ENCODE results near the gene TSEN2. TPM values are rescaled to one million over a fixed set of nuclear protein-coding genes. Genes with fewer than 3 reads are reported as not detected.
"Not testable (repeated sequence)": the region's sequence is repeated elsewhere in the genome, so short reads cannot be mapped to it uniquely, and the experiment has no call there.

Gene TSEN2
- total RNA-seq, 1 donor from 2014 or later = 18.6 TPM

GRCh38 chr3:12454076-12454815, 30.0 kb upstream of the TSEN2 start:
- Mint-ChIP-seq H3K4me3 (ENCODE audit: unreplicated experiment) (no peak overlapping the region), H3K4me1 (ENCODE audit: low read depth, unreplicated experiment) (peaks cover 2% of the 10 kb centered on the region), H3K36me3 (ENCODE audit: unreplicated experiment) (no peaks in the 10 kb centered on the region), H3K27me3 (ENCODE audit: unreplicated experiment) (no peaks in the 10 kb centered on the region), H3K27ac (ENCODE audit: unreplicated experiment) (no peak overlapping the region), H3K9me3 (ENCODE audit: unreplicated experiment) (peaks cover 2% of the 10 kb centered on the region)
- TF ChIP-seq, protein P1, sequence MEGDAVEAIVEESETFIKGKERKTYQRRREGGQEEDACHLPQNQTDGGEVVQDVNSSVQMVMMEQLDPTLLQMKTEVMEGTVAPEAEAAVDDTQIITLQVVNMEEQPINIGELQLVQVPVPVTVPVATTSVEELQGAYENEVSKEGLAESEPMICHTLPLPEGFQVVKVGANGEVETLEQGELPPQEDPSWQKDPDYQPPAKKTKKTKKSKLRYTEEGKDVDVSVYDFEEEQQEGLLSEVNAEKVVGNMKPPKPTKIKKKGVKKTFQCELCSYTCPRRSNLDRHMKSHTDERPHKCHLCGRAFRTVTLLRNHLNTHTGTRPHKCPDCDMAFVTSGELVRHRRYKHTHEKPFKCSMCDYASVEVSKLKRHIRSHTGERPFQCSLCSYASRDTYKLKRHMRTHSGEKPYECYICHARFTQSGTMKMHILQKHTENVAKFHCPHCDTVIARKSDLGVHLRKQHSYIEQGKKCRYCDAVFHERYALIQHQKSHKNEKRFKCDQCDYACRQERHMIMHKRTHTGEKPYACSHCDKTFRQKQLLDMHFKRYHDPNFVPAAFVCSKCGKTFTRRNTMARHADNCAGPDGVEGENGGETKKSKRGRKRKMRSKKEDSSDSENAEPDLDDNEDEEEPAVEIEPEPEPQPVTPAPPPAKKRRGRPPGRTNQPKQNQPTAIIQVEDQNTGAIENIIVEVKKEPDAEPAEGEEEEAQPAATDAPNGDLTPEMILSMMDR (IDR thresholded peaks at IDR 0.05; ENCODE audit: partially characterized antibody, unreplicated experiment) = no peak
- no peak for DNase-seq

DNA sequence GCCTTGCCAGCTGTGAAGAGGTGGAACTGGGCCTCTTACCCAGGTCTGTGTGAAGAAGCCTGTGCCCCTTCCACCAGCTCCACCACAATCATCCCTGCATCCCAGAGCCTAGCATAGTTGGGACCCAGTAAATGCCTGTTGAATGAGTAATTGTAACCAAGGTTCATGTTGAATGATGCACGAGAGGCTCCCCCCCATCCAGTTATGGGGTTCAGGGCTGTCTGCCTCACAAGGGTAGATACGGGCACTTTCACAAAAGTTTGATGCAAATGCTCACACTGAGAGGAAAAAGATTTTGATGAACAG, 29.5 kb upstream of the TSEN2 start:
- DNase-seq = no peak
- Mint-ChIP-seq H3K9me3 (ENCODE audit: unreplicated experiment) (peaks cover 2% of the 10 kb centered on the region), H3K4me3 (ENCODE audit: unreplicated experiment) (no peak overlapping the region), H3K27me3 (ENCODE audit: unreplicated experiment) (no peaks in the 10 kb centered on the region), H3K4me1 (ENCODE audit: low read depth, unreplicated experiment) (peaks cover 2% of the 10 kb centered on the region), H3K36me3 (ENCODE audit: unreplicated experiment) (no peaks in the 10 kb centered on the region), H3K27ac (ENCODE audit: unreplicated experiment) (no peak overlapping the region)
- TF ChIP-seq, protein P1 (IDR thresholded peaks at IDR 0.05; ENCODE audit: partially characterized antibody, unreplicated experiment) = no peak

DNA sequence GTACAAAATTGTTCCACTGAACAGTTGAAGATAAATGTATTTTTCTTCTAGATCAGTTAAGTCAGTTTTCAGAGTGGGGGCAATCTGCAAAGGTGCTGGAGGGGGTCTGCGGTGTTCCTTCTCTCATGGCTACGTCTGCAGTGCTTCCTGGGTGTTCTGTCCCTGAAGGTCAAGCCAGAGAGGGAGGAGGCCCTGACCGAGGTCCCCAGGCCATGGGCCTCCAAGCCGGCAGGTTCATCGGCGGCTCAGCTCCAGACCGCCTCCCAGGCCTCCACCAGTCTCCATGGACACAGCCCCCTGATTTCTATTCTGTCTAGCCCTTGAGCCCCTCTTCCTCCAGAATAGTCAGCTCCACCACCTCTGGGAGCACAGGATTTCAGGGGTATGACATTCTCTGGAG, 28.5 kb upstream of the TSEN2 start:
- no peak overlapping the region for H3K27ac Mint-ChIP-seq (ENCODE audit: unreplicated experiment)
- H3K9me3 Mint-ChIP-seq (ENCODE audit: unreplicated experiment) = no peaks in the 10 kb centered on the region
- H3K36me3 Mint-ChIP-seq (ENCODE audit: unreplicated experiment) = peaks cover 4% of the 10 kb centered on the region
- TF ChIP-seq, protein P1 (IDR thresholded peaks at IDR 0.05; ENCODE audit: partially characterized antibody, unreplicated experiment) = no peak
- DNase-seq = no peak
- H3K27me3 Mint-ChIP-seq (ENCODE audit: unreplicated experiment) = no peaks in the 10 kb centered on the region
- peaks cover 4% of the 10 kb centered on the region for H3K4me1 Mint-ChIP-seq (ENCODE audit: low read depth, unreplicated experiment)
- no peak overlapping the region for H3K4me3 Mint-ChIP-seq (ENCODE audit: unreplicated experiment)

GRCh38 chr3:12456441-12456840, 27.8 kb upstream of the TSEN2 start:
- Mint-ChIP-seq H3K27ac (ENCODE audit: unreplicated experiment) (no peak overlapping the region), H3K36me3 (ENCODE audit: unreplicated experiment) (peaks cover 4% of the 10 kb centered on the region), H3K4me3 (ENCODE audit: unreplicated experiment) (no peak overlapping the region), H3K27me3 (ENCODE audit: unreplicated experiment) (peaks cover 2% of the 10 kb centered on the region), H3K9me3 (ENCODE audit: unreplicated experiment) (no peaks in the 10 kb centered on the region), H3K4me1 (ENCODE audit: low read depth, unreplicated experiment) (peaks cover 4% of the 10 kb centered on the region)
- no peak for DNase-seq
- TF ChIP-seq, protein P1 (IDR thresholded peaks at IDR 0.05; ENCODE audit: partially characterized antibody, unreplicated experiment) = no peak

GRCh38 chr3:12457380-12457779, 26.9 kb upstream of the TSEN2 start:
- H3K36me3 Mint-ChIP-seq (ENCODE audit: unreplicated experiment) = not testable (repeated sequence)

More at GRCh38 chr3:12457380-12457779, 26.9 kb upstream of the TSEN2 start:
- H3K4me1 Mint-ChIP-seq (ENCODE audit: low read depth, unreplicated experiment); H3K4me3 Mint-ChIP-seq (ENCODE audit: unreplicated experiment); H3K27ac Mint-ChIP-seq (ENCODE audit: unreplicated experiment); H3K27me3 Mint-ChIP-seq (ENCODE audit: unreplicated experiment); H3K9me3 Mint-ChIP-seq (ENCODE audit: unreplicated experiment); DNase-seq: not testable (repeated sequence)
